Umbilical cord (tissue), 2 donors: Measurements from ENCODE around the gene RARB. TPM values are rescaled to one million over a fixed set of nuclear protein-coding genes. Genes with fewer than 3 reads are reported as not detected.

ENCODE experiments used
- DNase-seq: peaks from one replicate; pipeline ENCODE4 v3.0.0-alpha.2; 2015; ENCODE audit warnings: low spot score
- total RNA-seq: library from RNA; depleted of rRNA; stranded (reverse); fragments of >200 nt; gene quantifications from one replicate; pipeline ENCODE4 v1.2.3, GENCODE V29; 2014; ENCODE audit warnings: low replicate concordance; ENCODE audit not compliant: insufficient read depth

Gene RARB
- 30.3 TPM for total RNA-seq

DNA sequence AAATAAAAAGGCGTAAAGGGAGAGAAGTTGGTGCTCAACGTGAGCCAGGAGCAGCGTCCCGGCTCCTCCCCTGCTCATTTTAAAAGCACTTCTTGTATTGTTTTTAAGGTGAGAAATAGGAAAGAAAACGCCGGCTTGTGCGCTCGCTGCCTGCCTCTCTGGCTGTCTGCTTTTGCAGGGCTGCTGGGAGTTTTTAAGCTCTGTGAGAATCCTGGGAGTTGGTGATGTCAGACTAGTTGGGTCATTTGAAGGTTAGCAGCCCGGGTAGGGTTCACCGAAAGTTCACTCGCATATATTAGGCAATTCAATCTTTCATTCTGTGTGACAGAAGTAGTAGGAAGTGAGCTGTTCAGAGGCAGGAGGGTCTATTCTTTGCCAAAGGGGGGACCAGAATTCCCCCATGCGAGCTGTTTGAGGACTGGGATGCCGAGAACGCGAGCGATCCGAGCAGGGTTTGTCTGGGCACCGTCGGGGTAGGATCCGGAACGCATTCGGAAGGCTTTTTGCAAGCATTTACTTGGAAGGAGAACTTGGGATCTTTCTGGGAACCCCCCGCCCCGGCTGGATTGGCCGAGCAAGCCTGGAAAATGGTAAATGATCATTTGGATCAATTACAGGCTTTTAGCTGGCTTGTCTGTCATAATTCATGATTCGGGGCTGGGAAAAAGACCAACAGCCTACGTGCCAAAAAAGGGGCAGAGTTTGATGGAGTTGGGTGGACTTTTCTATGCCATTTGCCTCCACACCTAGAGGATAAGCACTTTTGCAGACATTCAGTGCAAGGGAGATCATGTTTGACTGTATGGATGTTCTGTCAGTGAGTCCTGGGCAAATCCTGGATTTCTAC, at the start of gene RARB:
Gene RARB, plus strand, starts transcription at position 322 of the 847 bp plus-strand sequence. Its CDS starts 469 bp downstream, at position 791.
- DNase-seq: peak; percentile 95

GRCh38 chr3:25378786-25379311, 49.2 kb upstream of the RARB start:
- DNase-seq: no peak

DNA sequence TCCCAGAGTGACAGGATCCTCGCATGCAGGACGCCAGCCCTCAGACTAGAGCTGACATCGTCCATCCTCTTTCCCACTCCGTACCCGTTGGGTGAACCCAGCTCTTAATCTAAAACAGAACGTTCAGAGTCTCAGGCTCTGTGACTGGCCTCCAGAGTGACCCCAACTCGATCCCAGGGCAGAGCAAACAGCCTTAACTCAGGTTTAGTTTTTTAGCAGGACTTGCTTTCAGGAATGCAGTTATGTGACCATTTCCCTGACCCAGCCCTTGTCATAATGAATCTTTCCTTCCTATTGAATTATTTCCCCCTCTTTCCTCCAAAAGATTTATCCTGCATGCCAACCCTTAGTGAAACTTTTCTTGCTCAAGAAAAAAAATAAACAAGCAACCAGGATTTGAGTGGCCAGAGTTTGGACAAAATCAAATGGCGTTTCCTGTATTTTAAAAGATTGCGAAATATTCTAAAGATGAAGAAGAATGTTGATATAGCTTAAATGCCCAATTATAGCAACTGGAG, 47.8 kb upstream of the RARB start:
- peak; percentile 33 for DNase-seq

GRCh38 chr3:25381083-25381482, 47.0 kb upstream of the RARB start:
- DNase-seq: no peak

DNA sequence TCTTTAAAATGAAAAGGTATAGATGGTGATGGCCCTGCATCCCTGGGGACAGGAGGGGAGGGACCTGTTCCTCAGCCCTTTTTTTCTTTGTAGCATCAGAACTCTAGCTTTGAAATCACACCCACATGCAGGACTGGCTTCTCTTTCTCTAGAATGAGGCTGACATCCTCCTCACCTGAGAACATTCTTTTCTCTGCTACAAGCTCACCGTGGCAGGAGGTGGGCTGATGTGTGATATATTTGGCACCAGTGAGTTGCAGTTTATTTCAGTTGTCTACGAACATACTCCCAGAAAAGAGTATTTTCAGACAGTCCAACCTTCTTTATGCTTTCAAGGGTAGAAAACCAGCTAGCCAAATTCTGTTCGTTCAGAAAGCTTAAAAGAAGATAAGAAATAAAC, 43.6 kb upstream of the RARB start:
- peak; percentile 24 for DNase-seq

DNA sequence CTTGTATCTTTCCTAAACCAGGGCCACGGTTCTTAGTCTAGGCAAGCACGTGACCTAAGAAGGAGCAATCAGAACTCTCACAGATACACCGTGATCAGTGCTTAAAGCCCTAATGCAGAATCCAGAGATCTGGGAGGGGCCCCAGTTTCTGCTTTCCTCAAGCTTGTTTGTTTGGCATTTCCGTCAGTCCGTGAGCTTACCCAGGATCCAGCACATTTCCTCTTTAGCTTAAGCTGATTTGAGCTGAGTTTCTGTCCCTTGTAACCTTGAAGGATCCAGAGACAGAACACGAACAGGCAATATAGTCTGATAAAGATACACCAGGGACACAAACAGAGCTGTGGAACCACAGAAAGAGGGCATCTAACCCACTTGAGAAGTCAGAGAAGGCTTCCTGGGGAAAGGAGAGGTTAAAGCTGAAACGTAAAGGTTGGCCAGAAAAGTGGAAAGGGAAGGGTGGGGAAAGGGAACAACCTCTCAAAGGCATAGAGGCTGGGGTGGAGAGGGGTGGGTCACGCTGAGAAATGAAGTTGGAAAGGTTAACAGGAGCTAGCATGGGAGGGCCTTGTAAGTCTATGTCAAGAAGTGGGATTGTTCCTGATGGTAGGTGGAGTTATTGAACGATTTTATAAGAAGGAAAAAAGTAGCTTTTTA, 42.1 kb upstream of the RARB start:
- DNase-seq: peak; percentile 75

DNA sequence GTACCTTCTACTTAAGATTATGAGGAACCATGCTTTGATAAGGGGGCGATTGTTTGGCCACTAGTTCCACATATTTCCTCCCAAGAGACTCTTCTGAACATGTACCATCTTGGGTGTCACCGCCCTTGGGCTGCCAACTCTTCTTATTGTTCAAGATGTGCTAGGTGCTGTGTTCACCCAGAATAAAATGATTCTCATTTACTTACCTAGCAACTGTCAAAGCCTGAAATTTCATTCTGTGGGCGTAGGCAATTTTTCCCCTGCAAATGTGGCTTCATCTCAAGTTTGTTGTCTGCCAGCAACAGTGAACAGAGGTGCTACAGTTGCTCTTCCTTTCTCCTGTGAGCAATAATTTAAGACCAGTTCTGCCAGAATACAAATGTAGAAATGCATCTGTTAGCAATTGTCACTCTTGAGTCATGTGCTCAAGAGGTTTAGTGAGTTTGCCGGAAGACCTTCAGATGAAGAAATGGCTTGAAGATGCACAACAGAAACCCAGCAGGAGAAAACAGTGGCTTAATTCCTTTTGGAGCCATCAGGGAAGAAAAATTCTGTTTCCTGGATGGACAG, 41.3 kb upstream of the RARB start:
- no peak for DNase-seq

DNA sequence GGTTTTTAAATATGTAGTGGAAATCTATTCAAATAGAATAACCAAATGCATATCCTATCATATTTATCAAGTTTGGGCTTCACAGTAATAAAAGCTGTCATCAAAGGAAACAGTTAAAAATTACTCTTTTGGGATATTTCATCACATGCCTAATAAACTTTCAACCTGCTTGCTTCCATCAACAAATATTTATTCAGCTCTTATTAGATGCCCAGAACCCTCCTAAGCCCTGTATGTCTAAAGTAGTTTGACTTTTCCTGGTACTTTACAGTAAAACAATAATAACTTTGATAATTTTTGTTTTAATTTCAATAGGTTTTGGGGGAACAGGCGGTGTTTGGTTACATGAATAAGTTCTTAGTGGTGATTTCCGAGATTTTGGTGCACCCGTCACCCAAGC, 37.5 kb upstream of the RARB start:
- DNase-seq: no peak

GRCh38 chr3:25396251-25396650, 31.8 kb upstream of the RARB start:
- no peak for DNase-seq

DNA sequence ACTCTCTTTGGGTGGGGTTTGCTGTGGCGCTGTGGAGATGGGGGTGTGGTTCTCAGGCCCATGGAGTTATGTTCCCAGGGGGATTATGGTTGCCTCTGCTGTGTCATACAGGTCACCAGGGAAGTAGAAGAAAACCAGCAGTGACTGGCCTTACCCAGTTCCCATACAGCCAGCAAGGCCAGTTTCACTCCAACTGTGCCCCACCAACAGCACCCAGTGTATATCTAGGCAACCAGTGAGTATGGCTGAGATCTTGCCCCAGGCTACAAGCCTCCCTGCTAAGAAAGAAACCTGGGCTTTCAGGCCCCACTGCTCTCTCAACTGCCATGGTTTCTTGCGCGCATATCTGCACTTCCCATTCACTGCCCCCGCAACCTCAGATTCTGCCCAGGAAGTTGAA, 31.4 kb upstream of the RARB start:
- DNase-seq: no peak

- no peak for DNase-seq
Observed at GRCh38 chr3:25397150-25397549, 30.9 kb upstream of the RARB start.

DNA sequence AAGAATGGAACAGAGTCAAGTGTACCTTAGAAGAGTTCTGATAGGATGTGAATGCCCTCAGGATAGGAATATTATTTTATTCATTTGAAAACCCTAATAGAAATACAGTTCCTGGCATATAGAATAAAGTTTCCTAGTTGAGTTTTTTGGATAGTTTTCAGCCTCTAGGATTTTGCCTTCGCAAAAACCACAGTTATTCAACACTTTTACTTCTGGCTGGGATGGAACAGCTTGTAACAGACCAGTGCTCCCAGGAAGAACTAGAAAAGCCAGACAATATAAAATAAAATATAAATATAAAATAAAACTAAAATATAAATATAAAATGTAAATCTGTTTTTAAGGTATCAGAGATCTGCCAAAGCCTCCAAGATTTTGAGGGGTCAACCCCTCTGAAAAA, 27.5 kb upstream of the RARB start:
- DNase-seq: no peak

DNA sequence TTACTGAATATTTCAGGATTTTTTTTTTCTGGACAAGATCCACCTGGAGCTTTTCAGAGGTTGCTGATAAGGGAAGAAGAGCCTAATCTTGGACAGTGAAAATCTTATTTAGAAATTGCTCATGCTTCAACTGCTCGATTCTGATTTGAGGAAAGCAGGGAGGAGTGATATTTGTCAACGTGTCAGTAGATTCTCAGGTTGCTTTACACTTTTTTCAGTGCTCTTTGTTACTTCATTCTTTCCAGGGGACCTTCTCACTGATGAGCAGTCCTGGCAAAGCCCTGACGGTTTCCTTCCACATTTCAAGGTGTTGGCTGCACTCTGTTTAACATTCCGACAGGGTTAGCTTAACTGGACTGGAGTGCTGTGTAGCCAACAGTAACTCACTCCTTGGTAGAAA, 24.1 kb upstream of the RARB start:
- peak; percentile 70 for DNase-seq

GRCh38 chr3:25404569-25404968, 23.5 kb upstream of the RARB start:
- no peak for DNase-seq

- no peak for DNase-seq
Observed at GRCh38 chr3:25405335-25405734, 22.7 kb upstream of the RARB start.

- no peak for DNase-seq
Observed at GRCh38 chr3:25410703-25411102, 17.4 kb upstream of the RARB start.

- no peak for DNase-seq
Observed at GRCh38 chr3:25412269-25412668, 15.8 kb upstream of the RARB start.

- peak; percentile 50 for DNase-seq
Observed at GRCh38 chr3:25416176-25416575, 11.9 kb upstream of the RARB start.

DNA sequence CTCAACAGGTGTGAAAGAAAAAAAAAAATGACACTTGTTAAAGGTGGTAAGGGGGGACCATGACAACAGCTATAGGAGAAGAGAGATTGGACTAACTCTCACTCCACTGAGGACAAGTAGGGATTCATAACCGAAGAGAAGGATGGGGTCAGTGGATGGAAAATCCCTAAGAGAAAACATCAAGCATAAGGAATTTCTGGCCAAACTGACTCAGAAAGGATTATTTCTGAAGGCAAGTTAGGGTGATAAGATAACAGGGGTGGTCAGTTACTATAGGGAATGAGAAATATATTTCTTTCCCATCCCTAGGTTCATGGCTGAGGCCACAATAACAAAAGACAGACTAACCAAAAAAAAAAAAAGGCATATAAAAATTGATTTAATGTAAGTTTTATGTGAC, 9.5 kb upstream of the RARB start:
- peak; percentile 57 for DNase-seq

DNA sequence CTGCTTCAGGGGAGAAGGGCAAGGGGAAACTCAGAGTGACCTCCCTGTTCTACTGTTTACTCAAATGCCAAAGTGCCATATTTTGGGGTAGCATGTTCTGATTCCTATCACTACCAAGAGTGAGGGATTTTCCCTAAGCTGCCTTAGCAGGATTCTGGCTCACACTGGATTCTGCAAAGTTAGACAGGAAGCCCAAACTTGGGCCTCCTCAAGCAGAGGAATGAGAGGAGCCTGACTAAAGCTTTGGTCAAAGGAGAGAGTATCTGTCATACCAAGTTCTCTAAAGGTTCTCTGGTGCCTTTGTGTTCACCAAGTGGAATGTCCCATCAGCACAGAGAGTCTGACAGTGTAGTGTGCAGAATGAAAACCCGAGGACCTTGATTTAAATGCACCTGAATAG, 8.8 kb upstream of the RARB start:
- peak; percentile 65 for DNase-seq

DNA sequence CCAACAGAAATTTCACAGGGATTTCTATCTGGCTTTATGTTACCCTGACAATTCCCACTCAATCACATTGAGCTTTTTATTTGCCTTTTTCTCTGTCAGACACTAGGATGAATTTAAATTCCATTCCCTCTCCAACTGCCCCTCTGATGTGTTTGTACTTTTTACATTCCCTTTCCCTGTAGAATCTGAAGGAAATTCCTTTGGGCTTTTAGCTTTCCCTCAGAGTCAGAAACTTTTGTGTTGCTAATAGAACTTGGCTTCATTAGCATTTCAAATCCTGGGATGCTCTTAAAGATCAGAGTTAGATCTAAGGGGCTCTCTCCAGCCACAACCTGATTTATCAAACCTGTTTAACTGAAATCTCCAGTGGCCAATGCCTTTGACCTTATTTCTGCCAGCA, 7.9 kb upstream of the RARB start:
- DNase-seq: peak; percentile 27

- no peak for DNase-seq
Observed at GRCh38 chr3:25420885-25421284, 7.2 kb upstream of the RARB start.
